IMR-90 (cell line): Measurements from ENCODE around the gene STK17A.

Experiments
- BHLHE40 ChIP-seq: fragments of 150-350 bp; IDR thresholded peaks from 2 replicates; pipeline ENCODE4 v1.6.1; 2016; ENCODE audit warnings: mild to moderate bottlenecking, low read depth, low read length
- CEBPB ChIP-seq: IDR thresholded peaks from 2 replicates; pipeline ENCODE4 v1.6.1; 2012; ENCODE audit warnings: low read depth, low read length, improper control_type of control experiment
- CTCF ChIP-seq: conservative IDR thresholded peaks from 2 replicates; pipeline ENCODE4 v1.5.1; 2012; ENCODE audit warnings: mild to moderate bottlenecking, low read depth, low read length, improper control_type of control experiment
- FOS ChIP-seq: fragments of 150-350 bp; IDR thresholded peaks from 2 replicates; pipeline ENCODE4 v1.6.1; 2016; ENCODE audit warnings: low read depth, low read length
- MAFK ChIP-seq: IDR thresholded peaks from 2 replicates; pipeline ENCODE4 v1.6.1; 2012; ENCODE audit warnings: low read depth, low read length, improper control_type of control experiment
- MAZ ChIP-seq: IDR thresholded peaks from 2 replicates; pipeline ENCODE4 v1.6.1; 2012; ENCODE audit warnings: low read depth, mild to moderate bottlenecking, low read length, improper control_type of control experiment, moderate library complexity, borderline replicate concordance
- MXI1 ChIP-seq: IDR thresholded peaks from 2 replicates; pipeline ENCODE4 v1.6.1; 2012; ENCODE audit warnings: low read depth, mild to moderate bottlenecking, low read length, moderate library complexity, borderline replicate concordance
- POLR2A ChIP-seq: IDR thresholded peaks from 2 replicates; pipeline ENCODE4 v1.6.1; 2012; ENCODE audit warnings: mild to moderate bottlenecking, low read depth, low read length
- RAD21 ChIP-seq: IDR thresholded peaks from 2 replicates; pipeline ENCODE4 v1.6.1; 2012; ENCODE audit warnings: low read length, improper control_type of control experiment
- RFX5 ChIP-seq: IDR thresholded peaks from 2 replicates; pipeline ENCODE4 v1.8.0; 2012; ENCODE audit warnings: low read depth, mild to moderate bottlenecking, low read length, moderate library complexity
- TF ChIP-seq, protein P1 (sequence below): fragments of 150-350 bp; IDR thresholded peaks from 2 replicates; pipeline ENCODE4 v1.6.1; 2017; ENCODE audit warnings: mild to moderate bottlenecking, antibody characterized with exemption, low read length, low read depth
- TF ChIP-seq, protein P2 (sequence below): fragments of 150-350 bp; IDR thresholded peaks from 2 replicates; pipeline ENCODE4 v1.6.1; 2016; ENCODE audit warnings: low read depth, mild to moderate bottlenecking, low read length, moderate library complexity, borderline replicate concordance

- no peak for TF ChIP-seq CTCF
- TF ChIP-seq MAFK = no peak
- no peak for TF ChIP-seq FOS
- TF ChIP-seq, protein P1, sequence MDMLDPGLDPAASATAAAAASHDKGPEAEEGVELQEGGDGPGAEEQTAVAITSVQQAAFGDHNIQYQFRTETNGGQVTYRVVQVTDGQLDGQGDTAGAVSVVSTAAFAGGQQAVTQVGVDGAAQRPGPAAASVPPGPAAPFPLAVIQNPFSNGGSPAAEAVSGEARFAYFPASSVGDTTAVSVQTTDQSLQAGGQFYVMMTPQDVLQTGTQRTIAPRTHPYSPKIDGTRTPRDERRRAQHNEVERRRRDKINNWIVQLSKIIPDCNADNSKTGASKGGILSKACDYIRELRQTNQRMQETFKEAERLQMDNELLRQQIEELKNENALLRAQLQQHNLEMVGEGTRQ = no peak
- TF ChIP-seq CEBPB = no peak
- no peak for TF ChIP-seq POLR2A
- no peak for TF ChIP-seq RAD21
- no peak for TF ChIP-seq MXI1
- TF ChIP-seq, protein P2, sequence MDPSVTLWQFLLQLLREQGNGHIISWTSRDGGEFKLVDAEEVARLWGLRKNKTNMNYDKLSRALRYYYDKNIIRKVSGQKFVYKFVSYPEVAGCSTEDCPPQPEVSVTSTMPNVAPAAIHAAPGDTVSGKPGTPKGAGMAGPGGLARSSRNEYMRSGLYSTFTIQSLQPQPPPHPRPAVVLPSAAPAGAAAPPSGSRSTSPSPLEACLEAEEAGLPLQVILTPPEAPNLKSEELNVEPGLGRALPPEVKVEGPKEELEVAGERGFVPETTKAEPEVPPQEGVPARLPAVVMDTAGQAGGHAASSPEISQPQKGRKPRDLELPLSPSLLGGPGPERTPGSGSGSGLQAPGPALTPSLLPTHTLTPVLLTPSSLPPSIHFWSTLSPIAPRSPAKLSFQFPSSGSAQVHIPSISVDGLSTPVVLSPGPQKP = no peak
- TF ChIP-seq BHLHE40 = no peak
- no peak for TF ChIP-seq MAZ
- TF ChIP-seq RFX5 = no peak
Observed at GRCh38 chr7:43612599-43613589, 30.0 kb downstream of the STK17A start.
